Measurements from ENCODE around the gene DAB1.

DAB1 gene

DNA sequence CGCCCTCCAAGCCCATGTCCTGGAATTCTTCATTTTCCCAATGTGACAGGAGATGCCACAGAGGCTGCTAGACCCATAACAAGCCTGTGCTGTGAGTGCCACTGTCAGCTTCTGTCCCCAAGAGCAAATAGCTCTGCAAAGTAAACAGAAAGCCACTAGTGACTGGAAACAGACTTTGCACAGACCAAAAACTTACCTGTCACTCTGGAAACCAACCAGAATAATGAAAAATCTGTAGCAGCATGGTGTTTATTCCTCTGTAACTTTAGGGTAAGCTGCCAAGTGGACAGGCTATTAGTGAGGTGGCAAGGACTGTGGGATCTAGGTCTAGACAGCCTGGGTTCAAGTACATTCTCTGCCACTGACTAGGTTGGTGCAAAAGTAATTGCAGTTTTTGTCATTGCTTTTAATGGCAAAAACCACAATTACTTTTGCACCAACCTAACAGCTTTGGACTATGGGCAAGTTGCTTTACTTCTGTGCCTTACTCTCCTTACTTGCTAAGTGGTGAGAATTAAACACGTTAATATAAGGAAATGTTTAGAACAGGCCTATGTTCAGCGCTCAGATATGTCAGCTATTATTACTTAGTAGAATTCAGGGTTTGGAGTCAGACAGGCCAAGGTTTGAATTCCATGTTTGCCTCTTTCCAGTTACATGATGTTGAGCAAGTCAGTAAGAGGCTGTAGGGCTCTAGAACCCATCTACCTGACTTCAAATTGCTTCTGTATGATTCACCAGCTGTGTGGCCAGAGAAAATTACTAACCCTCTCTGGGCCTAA lies 457.8 kb downstream of the DAB1 start, which contains the start of gene C8B:
C8B (minus strand) TSS at position 100 of the 782 bp plus-strand sequence; CDS start at position 33, 67 bp downstream.
- no peak for DNase-seq

- no peak for DNase-seq
Measured at GRCh38 chr1:56965191-56965590, 458.7 kb downstream of the DAB1 start.

DNA sequence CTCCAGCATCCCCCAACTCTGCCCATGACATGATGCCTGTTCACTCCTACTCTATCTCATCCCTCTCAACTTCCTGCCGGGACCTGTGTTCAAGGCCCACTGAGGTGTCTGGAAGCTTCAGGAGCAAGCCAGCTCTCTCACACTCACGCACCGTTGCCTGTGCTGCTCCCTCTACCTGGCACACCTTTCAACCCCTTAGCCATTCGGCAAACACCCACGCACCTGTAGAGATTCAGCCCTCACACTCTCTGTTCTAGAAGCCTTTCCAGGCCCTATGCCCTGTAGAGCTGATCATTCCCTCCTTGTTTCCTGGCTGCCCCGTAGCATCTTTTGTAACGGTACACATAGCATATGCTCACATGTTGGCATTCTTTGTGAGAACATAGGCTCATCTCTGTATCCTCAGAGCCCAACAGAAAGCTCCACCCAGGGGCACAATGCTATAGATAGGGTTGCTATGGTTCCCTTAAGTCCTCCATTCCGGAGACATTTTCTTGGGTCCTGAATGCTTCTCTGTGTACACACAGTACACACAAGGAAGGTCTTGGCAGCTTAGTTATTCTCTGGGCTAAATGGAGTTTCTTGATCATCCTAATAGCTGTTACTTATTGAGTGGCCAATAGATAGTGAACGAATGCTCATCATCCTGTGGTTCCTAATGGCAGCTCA lies 459.4 kb downstream of the DAB1 start:
- no peak for DNase-seq

DNA sequence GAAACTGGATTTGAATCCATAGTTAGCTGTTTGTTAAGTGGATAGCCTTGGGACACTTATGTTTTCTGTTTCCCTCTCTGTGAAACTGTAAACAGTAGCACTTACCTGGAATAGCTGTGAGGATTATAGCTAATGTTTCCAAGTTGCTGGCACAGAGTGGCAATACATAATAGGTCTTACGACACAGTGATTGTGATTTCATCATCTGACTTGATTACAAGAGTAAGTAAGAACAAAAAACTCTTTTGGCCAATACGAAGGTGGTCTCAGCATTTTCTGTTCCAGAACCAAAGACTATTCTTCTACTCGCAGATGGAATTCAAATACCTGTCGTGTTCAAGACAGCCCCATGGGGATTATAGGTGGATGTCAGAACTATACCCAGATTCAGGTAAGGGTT lies 460.2 kb downstream of the DAB1 start:
- no peak for DNase-seq

DNA sequence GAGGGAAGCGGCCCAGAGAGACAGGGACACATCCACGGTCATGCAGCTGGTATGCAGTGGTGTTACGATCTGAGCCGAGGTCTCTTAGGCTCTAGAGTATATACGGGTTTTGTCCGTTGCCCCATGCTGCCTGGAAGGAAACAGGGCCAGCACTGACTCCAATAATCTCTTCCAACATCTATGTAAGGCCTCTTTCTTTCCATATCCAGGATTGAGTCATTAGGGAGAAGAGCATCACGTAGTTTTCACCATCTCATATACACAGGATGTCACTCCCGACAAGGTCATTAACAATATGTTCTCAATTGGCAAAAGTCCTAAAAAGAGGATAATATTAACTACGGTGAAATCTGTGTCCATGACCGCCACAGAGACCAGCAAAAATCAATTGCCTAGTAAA lies 462.4 kb downstream of the DAB1 start:
- no peak for DNase-seq

- DNase-seq, result no peak
Measured at GRCh38 chr1:56958526-56958925, 465.3 kb downstream of the DAB1 start.

DNA sequence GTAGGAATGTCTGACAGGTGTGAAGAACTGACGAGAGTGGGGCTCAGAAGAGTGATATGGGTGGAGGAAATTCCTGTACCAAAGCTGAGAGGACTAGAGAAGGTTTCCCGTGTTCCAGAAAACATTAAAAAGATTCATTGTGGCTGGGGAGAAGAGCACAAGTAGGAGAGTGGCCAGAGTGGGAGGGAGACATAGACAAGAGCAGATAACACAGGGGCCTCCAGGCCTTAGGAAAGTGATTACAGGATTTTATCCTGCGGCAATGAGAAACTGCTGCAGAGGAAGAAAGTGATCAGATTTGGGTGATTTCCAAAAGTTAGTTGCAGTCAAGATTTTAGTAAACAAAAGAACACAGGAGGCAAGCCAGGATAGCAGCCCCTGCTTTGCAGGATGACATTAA lies 465.9 kb downstream of the DAB1 start:
- DNase-seq, result no peak

GRCh38 chr1:56954664-56955063 lies 469.2 kb downstream of the DAB1 start:
- no peak for DNase-seq

- no peak for DNase-seq
Measured at GRCh38 chr1:56953386-56953785, 470.5 kb downstream of the DAB1 start.

DNA sequence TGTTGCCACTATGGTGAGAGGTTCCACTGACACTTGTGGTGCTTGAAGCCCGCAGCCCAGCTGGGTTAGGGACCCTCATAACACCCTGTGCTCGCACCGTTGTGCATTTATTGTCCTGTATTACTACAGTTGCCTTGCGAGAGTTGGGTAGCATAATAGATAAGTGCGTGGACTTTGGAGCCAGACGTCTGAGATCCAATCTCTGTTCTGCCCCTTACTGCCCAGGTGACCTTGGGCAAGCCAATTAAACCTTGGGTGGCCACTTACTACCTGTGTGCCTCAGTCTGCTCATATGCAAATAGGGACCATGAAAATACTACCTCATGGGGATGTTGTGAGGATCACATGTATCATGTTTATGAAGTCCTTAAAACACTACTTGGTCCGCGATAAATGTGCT lies 471.4 kb downstream of the DAB1 start:
- DNase-seq, result no peak

DNA sequence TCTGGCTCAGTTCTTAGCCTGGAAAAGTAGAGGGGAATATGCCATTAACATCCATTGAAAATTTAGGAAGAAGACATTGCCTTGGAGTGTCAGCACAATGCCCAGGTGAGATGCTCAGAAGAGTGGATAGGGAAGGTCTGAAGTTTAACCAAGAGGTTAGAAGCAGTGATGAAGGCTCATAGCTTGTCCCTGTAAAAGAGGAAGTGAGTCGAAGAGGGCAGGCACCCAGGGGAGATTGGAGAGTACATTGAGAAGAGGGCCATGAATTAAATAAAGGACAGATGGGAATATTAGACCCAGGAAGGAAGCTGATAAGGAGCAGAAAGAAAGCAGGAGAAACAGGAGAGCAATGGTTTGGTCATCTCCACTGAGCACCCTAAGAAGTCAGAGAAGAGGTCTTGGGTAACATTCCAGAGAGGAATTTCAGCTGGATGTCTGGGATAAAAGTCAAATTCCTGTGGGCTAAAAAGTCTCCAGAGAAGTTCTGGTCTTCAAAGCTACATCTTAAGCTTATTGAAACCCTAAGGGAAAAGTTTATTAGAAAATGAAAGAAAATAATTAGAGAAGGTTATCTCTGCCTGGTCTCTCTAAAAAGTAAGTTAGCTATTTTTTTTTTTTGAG lies 475.3 kb downstream of the DAB1 start:
- DNase-seq, result no peak

Measured in activated T-cell treated with anti-CD3 and anti-CD28 coated beads for 4 hours (primary cell).